ENCODE results near the gene MTG2. TPM values are rescaled to one million over a fixed set of nuclear protein-coding genes. Genes with fewer than 3 reads are reported as not detected.

The MTG2 gene
- total RNA-seq, 2 donors from 2014 or later = 40.0 to 53.0 TPM

GRCh38 chr20:62215020-62215990 lies 32.5 kb downstream of the MTG2 start:
- Histone ChIP-seq H3K27me3 (replicated peaks; ENCODE audit: insufficient read depth) (no peaks in the 10 kb centered on the region), H3K4me1 (replicated peaks) (peaks cover 22% of the 10 kb centered on the region), H3K9me3 (no peaks in the 10 kb centered on the region), H3K36me3 (no peaks in the 10 kb centered on the region), H3K4me3 (no peak overlapping the region), H3K27ac (peak overlapping the region; percentile 36 to 76)
- 68% methylated on average over 29 of the region's 29 CpGs for WGBS
- TF ChIP-seq POLR2A (IDR thresholded peaks at IDR 0.05) (no peak), CTCF (IDR thresholded peaks at IDR 0.05) (no peak), POLR2AphosphoS5 (IDR thresholded peaks at IDR 0.05) (peak; percentile 69)
- DNase-seq (ENCODE audit: low spot score) = peak; percentile 49
- intact Hi-C loops (cut with DNase I) = no loop called here

- Histone ChIP-seq H3K9me3 (no peaks in the 10 kb centered on the region), H3K36me3 (no peaks in the 10 kb centered on the region), H3K27me3 (replicated peaks; ENCODE audit: insufficient read depth) (peaks cover 3% of the 10 kb centered on the region), H3K4me3 (no peak overlapping the region), H3K4me1 (replicated peaks) (peaks cover 28% of the 10 kb centered on the region), H3K27ac (peak overlapping the region; percentile 36 to 76)
- no peak for TF ChIP-seq POLR2A (IDR thresholded peaks at IDR 0.05)
- TF ChIP-seq CTCF (IDR thresholded peaks at IDR 0.05) = no peak
- no peak for TF ChIP-seq POLR2AphosphoS5 (IDR thresholded peaks at IDR 0.05)
- no peak for DNase-seq (ENCODE audit: low spot score)
- intact Hi-C loops (cut with DNase I) = no loop called here
- 75% methylated on average over 36 of the region's 40 CpGs for WGBS
Observed at GRCh38 chr20:62215991-62216635, 33.3 kb downstream of the MTG2 start.

GRCh38 chr20:62216636-62217566 lies 34.1 kb downstream of the MTG2 start:
- no peak for DNase-seq (ENCODE audit: low spot score)
- no peak overlapping the region for H3K4me3 ChIP-seq
- H3K9me3 ChIP-seq = no peaks in the 10 kb centered on the region
- H3K27ac ChIP-seq = no peak overlapping the region
- H3K27me3 ChIP-seq (replicated peaks; ENCODE audit: insufficient read depth) = peaks cover 9% of the 10 kb centered on the region
- peaks cover 28% of the 10 kb centered on the region for H3K4me1 ChIP-seq (replicated peaks)
- 72% methylated on average over 23 of the region's 26 CpGs for WGBS
- intact Hi-C loops (cut with DNase I) = no loop called here
- H3K36me3 ChIP-seq = no peaks in the 10 kb centered on the region
- TF ChIP-seq POLR2AphosphoS5 (IDR thresholded peaks at IDR 0.05) (no peak), POLR2A (IDR thresholded peaks at IDR 0.05) (no peak), CTCF (IDR thresholded peaks at IDR 0.05) (no peak)

- no peaks in the 10 kb centered on the region for H3K9me3 ChIP-seq
- no peak overlapping the region for H3K4me3 ChIP-seq
- intact Hi-C loops (cut with DNase I) = no loop called here
- H3K27me3 ChIP-seq (replicated peaks; ENCODE audit: insufficient read depth) = peaks cover 20% of the 10 kb centered on the region
- no peak for DNase-seq (ENCODE audit: low spot score)
- TF ChIP-seq POLR2AphosphoS5 (IDR thresholded peaks at IDR 0.05) (no peak), POLR2A (IDR thresholded peaks at IDR 0.05) (no peak), CTCF (IDR thresholded peaks at IDR 0.05) (no peak)
- 51% methylated on average over 21 of the region's 38 CpGs for WGBS
- H3K36me3 ChIP-seq = no peaks in the 10 kb centered on the region
- no peak overlapping the region for H3K27ac ChIP-seq
- H3K4me1 ChIP-seq (replicated peaks) = peaks cover 28% of the 10 kb centered on the region
Observed at GRCh38 chr20:62217913-62218773, 35.3 kb downstream of the MTG2 start.
